Neural cell (in vitro differentiated cells): ENCODE data around the gene NMRK2. TPM values are rescaled to one million over a fixed set of nuclear protein-coding genes. Genes with fewer than 3 reads are reported as not detected.

Experiments used
- H2AFZ ChIP-seq: fragments of 200-600, 300-800 bp; sonication (generic), shearing (Covaris generic); 2 replicates; pipeline ENCODE4 v1.6.0; 2014; ENCODE audit warnings: low read depth, mild to moderate bottlenecking, antibody characterized with exemption, low read length, moderate library complexity
- H3F3A ChIP-seq: fragments of 200-600 bp; shearing (Covaris generic); 2 replicates; pipeline ENCODE4 v1.6.1; 2016; ENCODE audit warnings: mild to moderate bottlenecking, moderate library complexity, mixed read lengths, antibody characterized with exemption, low read length; ENCODE audit not compliant: insufficient read depth, poor library complexity, severe bottlenecking
- H3K27ac ChIP-seq: fragments of 200-600, 300-800 bp; sonication (generic), shearing (Covaris generic); 2 replicates; pipeline ENCODE4 v1.5.1; 2014; ENCODE audit warnings: mild to moderate bottlenecking, low read length, moderate library complexity
- H3K27me3 ChIP-seq: fragments of 300-800, 200-600 bp; sonication (generic), shearing (Covaris generic); 2 replicates; pipeline ENCODE4 v1.6.0; 2014; ENCODE audit warnings: mild to moderate bottlenecking, low read depth, low read length, moderate library complexity; ENCODE audit not compliant: insufficient read depth
- H3K36me3 ChIP-seq: fragments of 300-800, 200-600 bp; sonication (generic), shearing (Covaris generic); 2 replicates; pipeline ENCODE4 v1.5.1; 2014; ENCODE audit warnings: mild to moderate bottlenecking, antibody characterized with exemption, low read length, moderate library complexity; ENCODE audit not compliant: insufficient read depth
- H3K4me2 ChIP-seq: fragments of 300-800, 200-600 bp; sonication (generic), shearing (Covaris generic); 2 replicates; pipeline ENCODE4 v1.6.0; 2014; ENCODE audit warnings: mild to moderate bottlenecking, low read length
- H3K4me3 ChIP-seq: fragments of 300-800, 200-600 bp; sonication (generic), shearing (Covaris generic); 2 replicates; pipeline ENCODE4 v1.5.1; 2014; ENCODE audit warnings: mild to moderate bottlenecking, low read length, moderate library complexity
- H3K79me2 ChIP-seq: fragments of 200-600 bp; shearing (Covaris generic); replicated peaks from 2 replicates; pipeline ENCODE4 v1.6.0; 2014; ENCODE audit warnings: mild to moderate bottlenecking, low read length, moderate library complexity; ENCODE audit not compliant: insufficient read depth
- H3K9ac ChIP-seq: fragments of 300-800, 200-600 bp; sonication (generic), shearing (Covaris generic); 2 replicates; pipeline ENCODE4 v1.6.1; 2016; ENCODE audit warnings: mild to moderate bottlenecking, low read length, mixed read lengths
- H3K9me2 ChIP-seq: fragments of 200-600 bp; shearing (Covaris generic); 2 replicates; pipeline ENCODE4 v1.6.1; 2016; ENCODE audit warnings: mild to moderate bottlenecking, low read length, mixed read lengths; ENCODE audit not compliant: insufficient read depth
- H3K9me3 ChIP-seq: fragments of 200-600, 300-800 bp; sonication (generic), shearing (Covaris generic); 2 replicates; pipeline ENCODE4 v1.6.1; 2016; ENCODE audit warnings: mild to moderate bottlenecking, mixed run types, low read length, moderate library complexity, mixed read lengths
- H4K20me1 ChIP-seq: fragments of 200-600 bp; shearing (Covaris generic); 2 replicates; pipeline ENCODE4 v1.6.1; 2016; ENCODE audit warnings: mild to moderate bottlenecking, mixed run types; ENCODE audit not compliant: insufficient read depth
- EP300 ChIP-seq: fragments of 450-650 bp; conservative IDR thresholded peaks from 2 replicates; pipeline ENCODE4 v1.6.1; 2014; ENCODE audit warnings: antibody characterized with exemption, mild to moderate bottlenecking, moderate library complexity; ENCODE audit not compliant: poor library complexity, severe bottlenecking
- EZH2 ChIP-seq: fragments of 200-600, 300-800 bp; shearing (Covaris generic), sonication (generic); IDR thresholded peaks from 2 replicates; pipeline ENCODE4 v1.6.1; 2014; ENCODE audit warnings: antibody characterized with exemption, low read length, borderline replicate concordance, mild to moderate bottlenecking; ENCODE audit not compliant: insufficient read depth, poor library complexity, severe bottlenecking
- MXI1 ChIP-seq: fragments of 450-650 bp; conservative IDR thresholded peaks from 2 replicates; pipeline ENCODE4 v1.6.1; 2014; ENCODE audit warnings: antibody characterized with exemption, mild to moderate bottlenecking; ENCODE audit not compliant: poor library complexity, severe bottlenecking
- POLR2AphosphoS5 ChIP-seq: IDR thresholded peaks from 2 replicates; pipeline ENCODE4 v1.6.1; 2012
- SMC3 ChIP-seq: fragments of 450-650 bp; conservative IDR thresholded peaks from 2 replicates; pipeline ENCODE4 v1.6.1; 2014; ENCODE audit warnings: antibody characterized with exemption, mild to moderate bottlenecking, moderate library complexity; ENCODE audit not compliant: poor library complexity
- TAF1 ChIP-seq: IDR thresholded peaks from 2 replicates; pipeline ENCODE4 v1.6.1; 2012; ENCODE audit warnings: low read depth
- polyA plus RNA-seq: library from polyadenylated mRNA; depleted of rRNA; stranded (reverse); fragments of >200 nt; gene quantifications from 2 replicates; pipeline ENCODE4 v1.2.3, GENCODE V29; 2014
- TF ChIP-seq, protein P1 (sequence below): IDR thresholded peaks from 2 replicates; pipeline ENCODE4 v1.6.1; 2012; ENCODE audit warnings: borderline replicate concordance

The NMRK2 gene
- polyA plus RNA-seq, 1 donor from 2014 or later: not detected

DNA sequence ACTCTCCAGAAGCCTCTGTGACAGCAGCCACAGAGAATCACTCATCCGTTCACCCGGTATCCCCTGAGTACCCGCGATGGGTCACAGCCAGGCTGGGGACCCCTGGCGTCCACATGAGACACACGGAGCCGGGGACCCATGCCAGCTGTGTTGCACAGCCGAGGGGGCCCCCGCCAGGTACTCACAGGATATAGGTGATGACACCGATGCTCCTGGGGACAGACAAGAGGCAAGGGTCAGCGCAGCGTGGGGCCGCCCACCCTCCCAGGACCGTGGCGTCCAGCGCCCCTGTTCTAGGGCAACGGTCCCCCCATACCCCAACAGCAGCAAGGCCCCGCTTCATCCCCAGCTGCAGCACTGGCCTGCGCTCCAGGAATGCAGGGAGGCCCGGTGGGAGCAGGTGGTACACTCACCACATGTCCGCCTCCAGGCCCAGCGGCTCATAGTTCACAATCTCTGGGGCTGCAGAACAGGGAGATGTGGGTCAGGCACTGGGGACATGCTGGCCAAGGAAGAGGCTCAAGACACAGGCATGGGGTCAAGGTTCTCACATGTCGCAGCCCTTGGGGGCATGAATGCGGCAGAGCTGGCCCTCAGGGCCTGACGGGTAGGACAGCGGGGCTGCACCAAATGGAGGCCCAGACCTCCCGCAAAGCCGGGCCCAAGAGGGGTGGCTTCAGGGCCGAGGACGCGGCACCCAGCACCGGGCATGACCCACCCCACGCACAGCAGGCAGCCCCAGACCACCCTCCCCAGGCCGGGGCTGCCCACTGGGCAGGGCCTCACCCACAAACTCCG lies 30.8 kb downstream of the NMRK2 start:
- Histone ChIP-seq H3K9me3 (no peaks in the 10 kb centered on the region), H3K27me3 (no peaks in the 10 kb centered on the region), H3K4me2 (no peak overlapping the region), H3K79me2 (peaks cover 13% of the 10 kb centered on the region), H3K4me3 (no peak overlapping the region), H3K36me3 (no peaks in the 10 kb centered on the region), H3K27ac (no peak overlapping the region), H3F3A (no peaks in the 10 kb centered on the region), H4K20me1 (no peaks in the 10 kb centered on the region), H2AFZ (no peak overlapping the region), H3K9ac (no peak overlapping the region), H3K9me2 (no peaks in the 10 kb centered on the region)
- TF ChIP-seq EZH2: no peak
- no peak for TF ChIP-seq EP300
- TF ChIP-seq TAF1: no peak
- TF ChIP-seq POLR2AphosphoS5: no peak
- no peak for TF ChIP-seq SMC3
- TF ChIP-seq, protein P1, sequence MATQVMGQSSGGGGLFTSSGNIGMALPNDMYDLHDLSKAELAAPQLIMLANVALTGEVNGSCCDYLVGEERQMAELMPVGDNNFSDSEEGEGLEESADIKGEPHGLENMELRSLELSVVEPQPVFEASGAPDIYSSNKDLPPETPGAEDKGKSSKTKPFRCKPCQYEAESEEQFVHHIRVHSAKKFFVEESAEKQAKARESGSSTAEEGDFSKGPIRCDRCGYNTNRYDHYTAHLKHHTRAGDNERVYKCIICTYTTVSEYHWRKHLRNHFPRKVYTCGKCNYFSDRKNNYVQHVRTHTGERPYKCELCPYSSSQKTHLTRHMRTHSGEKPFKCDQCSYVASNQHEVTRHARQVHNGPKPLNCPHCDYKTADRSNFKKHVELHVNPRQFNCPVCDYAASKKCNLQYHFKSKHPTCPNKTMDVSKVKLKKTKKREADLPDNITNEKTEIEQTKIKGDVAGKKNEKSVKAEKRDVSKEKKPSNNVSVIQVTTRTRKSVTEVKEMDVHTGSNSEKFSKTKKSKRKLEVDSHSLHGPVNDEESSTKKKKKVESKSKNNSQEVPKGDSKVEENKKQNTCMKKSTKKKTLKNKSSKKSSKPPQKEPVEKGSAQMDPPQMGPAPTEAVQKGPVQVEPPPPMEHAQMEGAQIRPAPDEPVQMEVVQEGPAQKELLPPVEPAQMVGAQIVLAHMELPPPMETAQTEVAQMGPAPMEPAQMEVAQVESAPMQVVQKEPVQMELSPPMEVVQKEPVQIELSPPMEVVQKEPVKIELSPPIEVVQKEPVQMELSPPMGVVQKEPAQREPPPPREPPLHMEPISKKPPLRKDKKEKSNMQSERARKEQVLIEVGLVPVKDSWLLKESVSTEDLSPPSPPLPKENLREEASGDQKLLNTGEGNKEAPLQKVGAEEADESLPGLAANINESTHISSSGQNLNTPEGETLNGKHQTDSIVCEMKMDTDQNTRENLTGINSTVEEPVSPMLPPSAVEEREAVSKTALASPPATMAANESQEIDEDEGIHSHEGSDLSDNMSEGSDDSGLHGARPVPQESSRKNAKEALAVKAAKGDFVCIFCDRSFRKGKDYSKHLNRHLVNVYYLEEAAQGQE: no peak
- TF ChIP-seq MXI1: no peak

DNA sequence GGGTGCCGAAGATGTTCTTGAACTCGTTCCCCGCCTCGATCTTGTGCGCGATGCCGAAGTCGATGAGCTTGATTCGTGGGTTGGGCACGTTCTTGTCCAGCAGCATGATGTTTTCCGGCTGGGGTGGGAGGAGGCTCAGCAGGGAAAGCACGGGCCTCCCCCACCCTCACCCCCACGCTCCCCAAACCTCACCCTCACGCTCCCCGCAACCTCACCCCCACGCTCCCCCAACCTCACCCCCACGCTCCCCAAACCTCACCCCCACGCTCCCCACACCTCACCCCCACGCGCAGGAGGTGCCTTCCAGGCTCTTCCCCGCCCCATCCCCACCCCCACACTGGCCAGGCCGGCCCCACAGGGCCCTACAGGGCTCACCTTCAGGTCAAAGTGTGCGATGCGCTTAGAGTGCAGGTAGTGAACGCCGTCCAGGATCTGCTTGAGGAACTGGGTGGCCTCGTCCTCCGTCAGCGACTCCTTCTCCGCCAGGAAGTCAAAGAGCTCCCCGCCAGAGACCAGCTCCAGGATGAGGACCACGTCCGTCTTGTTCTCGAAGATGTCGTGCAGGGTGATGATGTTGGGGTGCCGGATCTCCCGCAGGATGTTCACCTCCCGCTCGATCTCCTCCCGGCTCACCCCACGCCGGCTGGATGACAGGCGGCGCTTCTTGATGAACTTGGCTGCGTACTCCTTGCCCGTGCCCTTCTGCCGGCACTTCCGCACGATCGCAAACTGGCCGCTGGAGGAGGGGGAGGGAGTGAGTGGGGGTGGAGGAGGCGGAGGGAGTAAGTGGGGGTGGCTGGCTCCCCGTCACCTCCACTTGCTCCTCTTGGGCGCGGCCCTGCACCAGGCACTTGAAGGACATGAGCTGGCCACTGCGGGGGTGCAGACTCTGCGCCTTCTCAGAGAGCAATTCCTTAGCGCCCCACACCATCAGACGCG lies 31.7 kb downstream of the NMRK2 start:
- Histone ChIP-seq H3K36me3 (no peaks in the 10 kb centered on the region), H3K4me3 (no peak overlapping the region), H3K79me2 (peaks cover 20% of the 10 kb centered on the region), H2AFZ (no peak overlapping the region), H3F3A (no peaks in the 10 kb centered on the region), H3K27me3 (no peaks in the 10 kb centered on the region), H3K9me2 (no peaks in the 10 kb centered on the region), H3K27ac (no peak overlapping the region), H3K9ac (no peak overlapping the region), H3K9me3 (no peaks in the 10 kb centered on the region), H4K20me1 (no peaks in the 10 kb centered on the region), H3K4me2 (no peak overlapping the region)
- TF ChIP-seq, protein P1: no peak
